IPS-15b (cell line): ENCODE results near the gene VSIR.

ENCODE experiments used
- H3K27me3 ChIP-seq: one replicate; pipeline ENCODE4 v1.6.1; 2013; ENCODE audit warnings: low read length; ENCODE audit not compliant: control insufficient read depth, insufficient read depth
- H3K36me3 ChIP-seq: one replicate; pipeline ENCODE4 v1.6.1; 2013; ENCODE audit warnings: low read length; ENCODE audit not compliant: control insufficient read depth, insufficient read depth
- H3K4me1 ChIP-seq: one replicate; pipeline ENCODE4 v1.6.1; 2013; ENCODE audit warnings: mild to moderate bottlenecking, low read length; ENCODE audit not compliant: control insufficient read depth, insufficient read depth
- H3K4me3 ChIP-seq: one replicate; pipeline ENCODE4 v1.5.1; 2013; ENCODE audit warnings: low read depth, low read length
- H3K9ac ChIP-seq: one replicate; pipeline ENCODE4 v1.6.1; 2013; ENCODE audit warnings: low read depth, mild to moderate bottlenecking, low read length
- H3K9me3 ChIP-seq: one replicate; pipeline ENCODE4 v1.6.1; 2013; ENCODE audit warnings: mild to moderate bottlenecking, low read length; ENCODE audit not compliant: control insufficient read depth, insufficient read depth

Gene VSIR

GRCh38 chr10:71765906-71766716 lies 7.2 kb downstream of the VSIR start:
- H3K4me3 ChIP-seq, result no peak overlapping the region
- no peak overlapping the region for H3K9ac ChIP-seq
- H3K4me1 ChIP-seq, result no peaks in the 10 kb centered on the region
- H3K9me3 ChIP-seq, result no peaks in the 10 kb centered on the region
- no peaks in the 10 kb centered on the region for H3K27me3 ChIP-seq
- H3K36me3 ChIP-seq, result no peaks in the 10 kb centered on the region

GRCh38 chr10:71765176-71765904 lies 8.0 kb downstream of the VSIR start:
- no peak overlapping the region for H3K4me3 ChIP-seq
- H3K36me3 ChIP-seq, result no peaks in the 10 kb centered on the region
- H3K27me3 ChIP-seq, result no peaks in the 10 kb centered on the region
- no peak overlapping the region for H3K9ac ChIP-seq
- no peaks in the 10 kb centered on the region for H3K4me1 ChIP-seq
- no peaks in the 10 kb centered on the region for H3K9me3 ChIP-seq

- Histone ChIP-seq H3K27me3 (no peaks in the 10 kb centered on the region), H3K36me3 (no peaks in the 10 kb centered on the region), H3K4me1 (no peaks in the 10 kb centered on the region), H3K4me3 (no peak overlapping the region), H3K9me3 (no peaks in the 10 kb centered on the region), H3K9ac (no peak overlapping the region)
Observed at GRCh38 chr10:71763352-71764127, 9.8 kb downstream of the VSIR start.

- Histone ChIP-seq H3K36me3 (no peaks in the 10 kb centered on the region), H3K9me3 (no peaks in the 10 kb centered on the region), H3K4me3 (no peak overlapping the region), H3K9ac (no peak overlapping the region), H3K4me1 (no peaks in the 10 kb centered on the region), H3K27me3 (no peaks in the 10 kb centered on the region)
Observed at GRCh38 chr10:71762324-71762723, 11.0 kb downstream of the VSIR start.

- no peak overlapping the region for H3K9ac ChIP-seq
- no peaks in the 10 kb centered on the region for H3K9me3 ChIP-seq
- H3K4me3 ChIP-seq, result no peak overlapping the region
- H3K27me3 ChIP-seq, result no peaks in the 10 kb centered on the region
- H3K36me3 ChIP-seq, result no peaks in the 10 kb centered on the region
- no peaks in the 10 kb centered on the region for H3K4me1 ChIP-seq
Observed at GRCh38 chr10:71761541-71762113, 11.7 kb downstream of the VSIR start.

- no peak overlapping the region for H3K4me3 ChIP-seq
- H3K9ac ChIP-seq, result no peak overlapping the region
Observed at GRCh38 chr10:71761105-71761511, 12.2 kb downstream of the VSIR start.

GRCh38 chr10:71757399-71757922 lies 15.9 kb downstream of the VSIR start:
- Histone ChIP-seq H3K36me3 (no peaks in the 10 kb centered on the region), H3K4me3 (no peak overlapping the region), H3K9me3 (no peaks in the 10 kb centered on the region), H3K9ac (no peak overlapping the region), H3K27me3 (no peaks in the 10 kb centered on the region), H3K4me1 (no peaks in the 10 kb centered on the region)

More at GRCh38 chr10:71761105-71761511, 12.2 kb downstream of the VSIR start:
- Histone ChIP-seq H3K9me3 (no peaks in the 10 kb centered on the region), H3K4me1 (no peaks in the 10 kb centered on the region), H3K27me3 (no peaks in the 10 kb centered on the region), H3K36me3 (no peaks in the 10 kb centered on the region)

GRCh38 chr10:71756311-71757191 lies 16.8 kb downstream of the VSIR start:
- Histone ChIP-seq H3K9ac (no peak overlapping the region), H3K4me1 (no peaks in the 10 kb centered on the region), H3K9me3 (no peaks in the 10 kb centered on the region), H3K27me3 (no peaks in the 10 kb centered on the region), H3K4me3 (no peak overlapping the region), H3K36me3 (no peaks in the 10 kb centered on the region)

GRCh38 chr10:71755179-71755879 lies 18.0 kb downstream of the VSIR start:
- no peaks in the 10 kb centered on the region for H3K4me1 ChIP-seq
- H3K9me3 ChIP-seq, result no peaks in the 10 kb centered on the region
- no peaks in the 10 kb centered on the region for H3K27me3 ChIP-seq
- no peaks in the 10 kb centered on the region for H3K36me3 ChIP-seq
- no peak overlapping the region for H3K9ac ChIP-seq
- no peak overlapping the region for H3K4me3 ChIP-seq

- Histone ChIP-seq H3K4me1 (no peaks in the 10 kb centered on the region), H3K4me3 (no peak overlapping the region), H3K9me3 (no peaks in the 10 kb centered on the region), H3K36me3 (no peaks in the 10 kb centered on the region), H3K27me3 (no peaks in the 10 kb centered on the region), H3K9ac (no peak overlapping the region)
Observed at GRCh38 chr10:71754562-71754961, 18.8 kb downstream of the VSIR start.
